SK-N-MC (cell line): ENCODE results near the gene CNP.

Source experiments
- EZH2 ChIP-seq: fragments of 200-600 bp; sonication (generic); IDR thresholded peaks from one replicate; pipeline ENCODE4 v1.6.1; 2017; ENCODE audit warnings: antibody characterized with exemption
- FOXP2 ChIP-seq: optimal IDR thresholded peaks from 2 replicates; pipeline ENCODE3; 2011; ENCODE audit warnings: mild to moderate bottlenecking, moderate library complexity; ENCODE audit not compliant: insufficient read depth; ENCODE audit errors: extremely low read length, control extremely low read depth
- POLR2AphosphoS5 ChIP-seq: IDR thresholded peaks from 2 replicates; pipeline ENCODE4 v1.6.1; 2012; ENCODE audit warnings: mild to moderate bottlenecking, low read depth, low read length, borderline replicate concordance

- TF ChIP-seq POLR2AphosphoS5 (no peak), EZH2 (no peak), FOXP2 (no peak)
These were observed 33.7 kb upstream of the CNP start for GRCh38 chr17:41932816-41933389.
